Esophagus muscularis mucosa (tissue), 4 donors: ENCODE results near the gene CBY1. TPM values are rescaled to one million over a fixed set of nuclear protein-coding genes. Genes with fewer than 3 reads are reported as not detected.

Experiments used
- DNase-seq: peaks from one replicate; pipeline ENCODE4 v3.0.0-alpha.2; 2017; ENCODE audit errors: extremely low spot score
- H3K27ac ChIP-seq, 4 donors: fragments of 200-600 bp; sonication (generic); replicated peaks in 1 of 4; 1 replicate in 3 of 4; 2 replicates in 1 of 4; pipeline ENCODE4 v1.5.1; 2016 to 2019; ENCODE audit warnings: mild to moderate bottlenecking in 1 of 4
- H3K27me3 ChIP-seq, 4 donors: fragments of 200-600 bp; sonication (generic); one replicate each; pipeline versions ENCODE4 v1.5.1 to v1.6.0; 2016 to 2019
- H3K36me3 ChIP-seq, 4 donors: fragments of 200-600 bp; sonication (generic); one replicate each; pipeline ENCODE4 v1.5.1; 2016 to 2019
- H3K4me1 ChIP-seq, 4 donors: fragments of 200-600 bp; sonication (generic); one replicate each; pipeline ENCODE4 v1.5.1; 2016 to 2019
- H3K4me3 ChIP-seq, 4 donors: fragments of 200-600 bp; sonication (generic); 1 replicate in 2 of 4; 2 replicates in 2 of 4; pipeline ENCODE4 v1.5.1; 2016 to 2019; ENCODE audit warnings: mild to moderate bottlenecking in 4 of 4, moderate library complexity in 1 of 4
- H3K9me3 ChIP-seq, 4 donors: fragments of 200-600 bp; sonication (generic); 1 replicate in 3 of 4; 2 replicates in 1 of 4; pipeline ENCODE4 v1.5.1; 2016 to 2019
- CTCF ChIP-seq, 3 experiments: fragments of 200-600 bp in 2 of 3; fragments of 450-650 bp in 1 of 3; sonication (generic) in 2 of 3; IDR thresholded peaks; one replicate each; pipeline ENCODE4 v1.5.1; 2017 to 2019; ENCODE audit warnings: antibody characterized with exemption in 3 of 3, mild to moderate bottlenecking in 2 of 3, moderate library complexity in 1 of 3
- EP300 ChIP-seq: sonication (generic); formaldehyde crosslinking; IDR thresholded peaks from one replicate; pipeline ENCODE4 v1.6.1; 2017; ENCODE audit warnings: antibody characterized with exemption
- POLR2A ChIP-seq: fragments of 450-650 bp; IDR thresholded peaks from one replicate; pipeline ENCODE4 v1.6.1; 2017; ENCODE audit warnings: antibody characterized with exemption, moderate library complexity, mild to moderate bottlenecking, low read depth
- POLR2AphosphoS5 ChIP-seq, 2 donors: sonication (generic); formaldehyde crosslinking; IDR thresholded peaks; one replicate each; pipeline ENCODE4 v1.6.1; 2017; ENCODE audit warnings: antibody characterized with exemption in 2 of 2
- WGBS: methylation state at CpG from one replicate; pipeline ENCODE4 v1.1.5; 2018; 5-methylcytosine and 5-hydroxymethylcytosine counted together
- intact Hi-C: fragments of 100-400 bp; cut with DNase I; formaldehyde crosslinking; loops from one replicate; pipeline ENCODE4 v1.15.1; 2023
- total RNA-seq, 4 donors: library from RNA; depleted of rRNA; stranded (reverse); fragments of >200 nt; gene quantifications; one replicate each; pipeline versions ENCODE4 v1.1.0 to v1.2.1, GENCODE V29; 2016

CBY1 gene
- total RNA-seq, 4 donors from 2014 or later = 25.2 to 36.9 (median 33.9) TPM

GRCh38 chr22:38618258-38618657 lies 38.2 kb upstream of the CBY1 start:
- intact Hi-C loops = no loop called here
- DNase-seq = no peak
- Histone ChIP-seq H3K27ac (no peak overlapping the region), H3K36me3 (no peaks in the 10 kb centered on the region), H3K9me3 (no peaks in the 10 kb centered on the region), H3K4me3 (no peak overlapping the region), H3K27me3 (no peaks in the 10 kb centered on the region), H3K4me1 (peaks cover 0 to 15% (median 8%) of the 10 kb centered on the region in 4 donors)
- TF ChIP-seq POLR2AphosphoS5 (IDR thresholded peaks at IDR 0.05) (no peak), EP300 (no peak), POLR2A (no peak), CTCF (IDR thresholded peaks at IDR 0.05) (no peak)
- 100% methylated on average over 1 of the region's 1 CpG for WGBS

- WGBS = 89% methylated on average over 2 of the region's 2 CpGs
Measured at GRCh38 chr22:38618682-38619081, 37.8 kb upstream of the CBY1 start.

GRCh38 chr22:38623351-38623750 lies 33.1 kb upstream of the CBY1 start:
- intact Hi-C loops = no loop called here
- H3K9me3 ChIP-seq = no peaks in the 10 kb centered on the region
- 73% methylated on average over 4 of the region's 4 CpGs for WGBS

More at GRCh38 chr22:38618682-38619081, 37.8 kb upstream of the CBY1 start:
- DNase-seq = no peak
- TF ChIP-seq POLR2AphosphoS5 (IDR thresholded peaks at IDR 0.05) (no peak), CTCF (IDR thresholded peaks at IDR 0.05) (no peak), POLR2A (no peak), EP300 (no peak)
- no peak overlapping the region for H3K27ac ChIP-seq
- no peaks in the 10 kb centered on the region for H3K9me3 ChIP-seq
- H3K4me1 ChIP-seq = peaks cover 0 to 15% (median 8%) of the 10 kb centered on the region in 4 donors
- intact Hi-C loops = no loop called here
- H3K4me3 ChIP-seq = no peak overlapping the region
- no peaks in the 10 kb centered on the region for H3K36me3 ChIP-seq
- no peaks in the 10 kb centered on the region for H3K27me3 ChIP-seq

GRCh38 chr22:38628444-38628843 lies 28.0 kb upstream of the CBY1 start:
- Histone ChIP-seq H3K4me1 (no peaks in the 10 kb centered on the region), H3K4me3 (no peak overlapping the region), H3K9me3 (no peaks in the 10 kb centered on the region), H3K36me3 (no peaks in the 10 kb centered on the region), H3K27ac (no peak overlapping the region), H3K27me3 (no peaks in the 10 kb centered on the region)
- intact Hi-C loops = no loop called here
- no peak for DNase-seq
- TF ChIP-seq POLR2A (no peak), EP300 (no peak), CTCF (IDR thresholded peaks at IDR 0.05) (no peak), POLR2AphosphoS5 (IDR thresholded peaks at IDR 0.05) (no peak)
- WGBS = 91% methylated on average over 5 of the region's 5 CpGs

More at GRCh38 chr22:38623351-38623750, 33.1 kb upstream of the CBY1 start:
- H3K4me1 ChIP-seq = no peaks in the 10 kb centered on the region
- TF ChIP-seq CTCF (IDR thresholded peaks at IDR 0.05) = no peak
- no peak for TF ChIP-seq EP300
- no peak for TF ChIP-seq POLR2AphosphoS5 (IDR thresholded peaks at IDR 0.05)
- TF ChIP-seq POLR2A = no peak
- DNase-seq = no peak
- no peak overlapping the region for H3K4me3 ChIP-seq
- no peaks in the 10 kb centered on the region for H3K27me3 ChIP-seq
- H3K27ac ChIP-seq = no peak overlapping the region
- no peaks in the 10 kb centered on the region for H3K36me3 ChIP-seq

- Histone ChIP-seq H3K27ac (no peak overlapping the region), H3K4me3 (no peak overlapping the region), H3K4me1 (no peaks in the 10 kb centered on the region), H3K9me3 (no peaks in the 10 kb centered on the region), H3K27me3 (no peaks in the 10 kb centered on the region), H3K36me3 (no peaks in the 10 kb centered on the region)
- intact Hi-C loops = no loop called here
- TF ChIP-seq POLR2A = no peak
- TF ChIP-seq CTCF (IDR thresholded peaks at IDR 0.05) = no peak
- TF ChIP-seq POLR2AphosphoS5 (IDR thresholded peaks at IDR 0.05) = no peak
- no peak for TF ChIP-seq EP300
- WGBS = 87% methylated on average over 4 of the region's 4 CpGs
- DNase-seq = no peak
Measured at GRCh38 chr22:38629108-38629507, 27.3 kb upstream of the CBY1 start.
